ENCODE results near the gene TM9SF1. TPM values are rescaled to one million over a fixed set of nuclear protein-coding genes. Genes with fewer than 3 reads are reported as not detected.

TM9SF1 gene
- total and polyA plus RNA-seq, 2 of the 13 experiments (the other 11 are each of a cell fraction or from before 2014, with no cell fraction given): 83.2 to 110 TPM

DNA sequence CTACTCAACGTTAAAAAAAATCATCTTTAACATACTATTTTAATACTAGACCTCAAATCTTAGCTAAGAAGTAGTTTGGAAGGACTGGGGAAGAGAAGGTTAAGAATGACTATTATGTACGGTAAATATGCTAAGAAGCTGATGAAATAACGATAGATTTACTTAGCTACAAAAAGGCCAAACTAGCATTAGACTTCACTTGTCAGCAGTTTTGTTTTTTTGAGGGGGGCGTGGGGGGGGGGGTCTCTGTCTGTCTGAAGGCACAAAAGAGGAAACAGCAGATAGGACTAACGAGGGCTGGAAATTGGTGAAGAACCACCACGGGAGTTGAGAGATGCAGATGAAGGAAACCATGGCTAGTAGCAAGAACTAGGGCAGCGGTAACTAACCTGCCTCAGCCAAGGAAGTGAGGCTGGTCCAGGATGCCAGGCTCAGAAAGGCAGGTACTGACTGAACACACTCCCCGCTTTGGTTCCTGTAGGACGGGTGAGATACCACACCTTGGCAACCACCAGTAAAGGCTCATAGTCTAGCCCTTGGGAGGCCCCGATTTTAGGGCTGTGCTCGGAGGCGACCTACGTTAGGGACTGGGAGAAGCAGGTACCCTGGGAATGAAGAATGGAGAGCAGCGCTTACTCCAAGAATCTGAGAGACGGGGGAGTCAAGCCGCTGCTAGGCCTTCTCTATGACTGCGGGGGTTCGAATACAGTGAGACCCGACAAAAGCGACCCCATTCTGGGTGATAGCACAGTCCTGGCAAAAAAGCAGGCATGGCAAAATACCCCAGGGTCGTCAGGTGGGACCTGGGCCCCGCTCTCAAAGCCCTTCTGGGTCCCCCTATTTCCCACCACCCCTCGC is 36.3 kb upstream of the TM9SF1 start (continued):
- TF ChIP-seq RFXAP (CRISPR knock-in tag; IDR thresholded peaks at IDR 0.05; ENCODE audit: borderline replicate concordance): peak; percentile 28; the same call in 1 of the 2 replicates
- no peak for TF ChIP-seq ZNF367 (CRISPR knock-in tag; IDR thresholded peaks at IDR 0.05; ENCODE audit: borderline replicate concordance)
- TF ChIP-seq, protein P1, sequence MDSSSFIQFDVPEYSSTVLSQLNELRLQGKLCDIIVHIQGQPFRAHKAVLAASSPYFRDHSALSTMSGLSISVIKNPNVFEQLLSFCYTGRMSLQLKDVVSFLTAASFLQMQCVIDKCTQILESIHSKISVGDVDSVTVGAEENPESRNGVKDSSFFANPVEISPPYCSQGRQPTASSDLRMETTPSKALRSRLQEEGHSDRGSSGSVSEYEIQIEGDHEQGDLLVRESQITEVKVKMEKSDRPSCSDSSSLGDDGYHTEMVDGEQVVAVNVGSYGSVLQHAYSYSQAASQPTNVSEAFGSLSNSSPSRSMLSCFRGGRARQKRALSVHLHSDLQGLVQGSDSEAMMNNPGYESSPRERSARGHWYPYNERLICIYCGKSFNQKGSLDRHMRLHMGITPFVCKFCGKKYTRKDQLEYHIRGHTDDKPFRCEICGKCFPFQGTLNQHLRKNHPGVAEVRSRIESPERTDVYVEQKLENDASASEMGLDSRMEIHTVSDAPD (CRISPR knock-in tag; IDR thresholded peaks at IDR 0.05): peak; percentile 56; the same call in 1 of the 2 replicates
- 0 out of 2 replicates have a peak, but pooled peaks have one; percentile 22 for TF ChIP-seq ZBTB42 (CRISPR knock-in tag; IDR thresholded peaks at IDR 0.05)
- TF ChIP-seq ZNF225 (CRISPR knock-in tag; IDR thresholded peaks at IDR 0.05): 0 out of 2 replicates have a peak, but pooled peaks have one; percentile 29
- 0 out of 2 replicates have a peak, but pooled peaks have one; percentile 45 for TF ChIP-seq ZNF720 (CRISPR knock-in tag; IDR thresholded peaks at IDR 0.05)
- no peak for TF ChIP-seq CC2D1A (CRISPR knock-in tag; IDR thresholded peaks at IDR 0.05)
- TF ChIP-seq, protein P2, sequence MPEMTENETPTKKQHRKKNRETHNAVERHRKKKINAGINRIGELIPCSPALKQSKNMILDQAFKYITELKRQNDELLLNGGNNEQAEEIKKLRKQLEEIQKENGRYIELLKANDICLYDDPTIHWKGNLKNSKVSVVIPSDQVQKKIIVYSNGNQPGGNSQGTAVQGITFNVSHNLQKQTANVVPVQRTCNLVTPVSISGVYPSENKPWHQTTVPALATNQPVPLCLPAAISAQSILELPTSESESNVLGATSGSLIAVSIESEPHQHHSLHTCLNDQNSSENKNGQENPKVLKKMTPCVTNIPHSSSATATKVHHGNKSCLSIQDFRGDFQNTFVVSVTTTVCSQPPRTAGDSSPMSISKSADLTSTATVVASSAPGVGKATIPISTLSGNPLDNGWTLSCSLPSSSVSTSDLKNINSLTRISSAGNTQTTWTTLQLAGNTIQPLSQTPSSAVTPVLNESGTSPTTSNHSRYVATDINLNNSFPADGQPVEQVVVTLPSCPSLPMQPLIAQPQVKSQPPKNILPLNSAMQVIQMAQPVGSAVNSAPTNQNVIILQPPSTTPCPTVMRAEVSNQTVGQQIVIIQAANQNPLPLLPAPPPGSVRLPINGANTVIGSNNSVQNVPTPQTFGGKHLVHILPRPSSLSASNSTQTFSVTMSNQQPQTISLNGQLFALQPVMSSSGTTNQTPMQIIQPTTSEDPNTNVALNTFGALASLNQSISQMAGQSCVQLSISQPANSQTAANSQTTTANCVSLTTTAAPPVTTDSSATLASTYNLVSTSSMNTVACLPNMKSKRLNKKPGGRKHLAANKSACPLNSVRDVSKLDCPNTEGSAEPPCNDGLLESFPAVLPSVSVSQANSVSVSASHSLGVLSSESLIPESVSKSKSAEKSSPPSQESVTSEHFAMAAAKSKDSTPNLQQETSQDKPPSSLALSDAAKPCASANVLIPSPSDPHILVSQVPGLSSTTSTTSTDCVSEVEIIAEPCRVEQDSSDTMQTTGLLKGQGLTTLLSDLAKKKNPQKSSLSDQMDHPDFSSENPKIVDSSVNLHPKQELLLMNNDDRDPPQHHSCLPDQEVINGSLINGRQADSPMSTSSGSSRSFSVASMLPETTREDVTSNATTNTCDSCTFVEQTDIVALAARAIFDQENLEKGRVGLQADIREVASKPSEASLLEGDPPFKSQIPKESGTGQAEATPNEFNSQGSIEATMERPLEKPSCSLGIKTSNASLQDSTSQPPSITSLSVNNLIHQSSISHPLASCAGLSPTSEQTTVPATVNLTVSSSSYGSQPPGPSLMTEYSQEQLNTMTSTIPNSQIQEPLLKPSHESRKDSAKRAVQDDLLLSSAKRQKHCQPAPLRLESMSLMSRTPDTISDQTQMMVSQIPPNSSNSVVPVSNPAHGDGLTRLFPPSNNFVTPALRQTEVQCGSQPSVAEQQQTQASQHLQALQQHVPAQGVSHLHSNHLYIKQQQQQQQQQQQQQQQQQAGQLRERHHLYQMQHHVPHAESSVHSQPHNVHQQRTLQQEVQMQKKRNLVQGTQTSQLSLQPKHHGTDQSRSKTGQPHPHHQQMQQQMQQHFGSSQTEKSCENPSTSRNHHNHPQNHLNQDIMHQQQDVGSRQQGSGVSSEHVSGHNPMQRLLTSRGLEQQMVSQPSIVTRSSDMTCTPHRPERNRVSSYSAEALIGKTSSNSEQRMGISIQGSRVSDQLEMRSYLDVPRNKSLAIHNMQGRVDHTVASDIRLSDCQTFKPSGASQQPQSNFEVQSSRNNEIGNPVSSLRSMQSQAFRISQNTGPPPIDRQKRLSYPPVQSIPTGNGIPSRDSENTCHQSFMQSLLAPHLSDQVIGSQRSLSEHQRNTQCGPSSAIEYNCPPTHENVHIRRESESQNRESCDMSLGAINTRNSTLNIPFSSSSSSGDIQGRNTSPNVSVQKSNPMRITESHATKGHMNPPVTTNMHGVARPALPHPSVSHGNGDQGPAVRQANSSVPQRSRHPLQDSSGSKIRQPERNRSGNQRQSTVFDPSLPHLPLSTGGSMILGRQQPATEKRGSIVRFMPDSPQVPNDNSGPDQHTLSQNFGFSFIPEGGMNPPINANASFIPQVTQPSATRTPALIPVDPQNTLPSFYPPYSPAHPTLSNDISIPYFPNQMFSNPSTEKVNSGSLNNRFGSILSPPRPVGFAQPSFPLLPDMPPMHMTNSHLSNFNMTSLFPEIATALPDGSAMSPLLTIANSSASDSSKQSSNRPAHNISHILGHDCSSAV (CRISPR knock-in tag; IDR thresholded peaks at IDR 0.05; ENCODE audit: borderline replicate concordance): peak; percentile 92; the same call in 1 of the 2 replicates
- TF ChIP-seq SMAD1 (CRISPR knock-in tag; IDR thresholded peaks at IDR 0.05; ENCODE audit: borderline replicate concordance, low read depth): peak; percentile 26; the same call in 1 of the 2 replicates
- TF ChIP-seq, protein P3, sequence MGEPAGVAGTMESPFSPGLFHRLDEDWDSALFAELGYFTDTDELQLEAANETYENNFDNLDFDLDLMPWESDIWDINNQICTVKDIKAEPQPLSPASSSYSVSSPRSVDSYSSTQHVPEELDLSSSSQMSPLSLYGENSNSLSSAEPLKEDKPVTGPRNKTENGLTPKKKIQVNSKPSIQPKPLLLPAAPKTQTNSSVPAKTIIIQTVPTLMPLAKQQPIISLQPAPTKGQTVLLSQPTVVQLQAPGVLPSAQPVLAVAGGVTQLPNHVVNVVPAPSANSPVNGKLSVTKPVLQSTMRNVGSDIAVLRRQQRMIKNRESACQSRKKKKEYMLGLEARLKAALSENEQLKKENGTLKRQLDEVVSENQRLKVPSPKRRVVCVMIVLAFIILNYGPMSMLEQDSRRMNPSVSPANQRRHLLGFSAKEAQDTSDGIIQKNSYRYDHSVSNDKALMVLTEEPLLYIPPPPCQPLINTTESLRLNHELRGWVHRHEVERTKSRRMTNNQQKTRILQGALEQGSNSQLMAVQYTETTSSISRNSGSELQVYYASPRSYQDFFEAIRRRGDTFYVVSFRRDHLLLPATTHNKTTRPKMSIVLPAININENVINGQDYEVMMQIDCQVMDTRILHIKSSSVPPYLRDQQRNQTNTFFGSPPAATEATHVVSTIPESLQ (CRISPR knock-in tag; conservative IDR thresholded peaks at IDR 0.05): no peak
- peak; percentile 64; the same call in 1 of the 2 replicates for TF ChIP-seq ZNF383 (CRISPR knock-in tag; IDR thresholded peaks at IDR 0.05; ENCODE audit: borderline replicate concordance)
- TF ChIP-seq REXO4 (CRISPR knock-in tag; IDR thresholded peaks at IDR 0.05; ENCODE audit: borderline replicate concordance): no peak
- 0 out of 2 replicates have a peak, but pooled peaks have one; percentile 15 for TF ChIP-seq HDAC2 (CRISPR knock-in tag; IDR thresholded peaks at IDR 0.05)
- peak; percentile 9; the same call in 1 of the 2 replicates for TF ChIP-seq ZKSCAN1 (IDR thresholded peaks at IDR 0.05; ENCODE audit: low read length)
- 0 out of 2 replicates have a peak, but pooled peaks have one; percentile 45 for TF ChIP-seq ZNF775 (CRISPR knock-in tag; IDR thresholded peaks at IDR 0.05; ENCODE audit: borderline replicate concordance)
- TF ChIP-seq ZNF724P (CRISPR knock-in tag; IDR thresholded peaks at IDR 0.05; ENCODE audit: borderline replicate concordance): 0 out of 2 replicates have a peak, but pooled peaks have one; percentile 84
